BLaER1 (cell line): ENCODE results near the gene FAM217A.
"Not testable (repeated sequence)": the region's sequence is repeated elsewhere in the genome, so short reads cannot be mapped to it uniquely, and the experiment has no call there.

Experiments
- H3K27ac ChIP-seq: shearing (Covaris generic); formaldehyde crosslinking; 2 replicates; pipeline ENCODE4 v1.8.1; 2022
- H3K27me3 ChIP-seq: shearing (Covaris generic); formaldehyde crosslinking; 2 replicates; pipeline ENCODE4 v1.8.1; 2022
- H3K36me3 ChIP-seq: shearing (Covaris generic); formaldehyde crosslinking; 2 replicates; pipeline ENCODE4 v1.8.1; 2022
- H3K4me1 ChIP-seq: shearing (Covaris generic); formaldehyde crosslinking; 2 replicates; pipeline ENCODE4 v1.8.1; 2022
- H3K4me2 ChIP-seq: shearing (Covaris generic); formaldehyde crosslinking; 2 replicates; pipeline ENCODE4 v1.8.1; 2022
- H3K4me3 ChIP-seq: shearing (Covaris generic); formaldehyde crosslinking; 2 replicates; pipeline ENCODE4 v1.8.1; 2022
- H3K9ac ChIP-seq: shearing (Covaris generic); formaldehyde crosslinking; 2 replicates; pipeline ENCODE4 v1.8.1; 2022
- H3K9me3 ChIP-seq: shearing (Covaris generic); formaldehyde crosslinking; 2 replicates; pipeline ENCODE4 v1.8.1; 2022
- H4K20me1 ChIP-seq: shearing (Covaris generic); formaldehyde crosslinking; 2 replicates; pipeline ENCODE4 v1.8.1; 2022
- Cebpa-rat ChIP-seq: shearing (Covaris generic); IDR thresholded peaks from 2 replicates; pipeline ENCODE4 v1.8.1; 2022

The FAM217A gene

GRCh38 chr6:4108561-4109093 is 29.7 kb upstream of the FAM217A start:
- peaks cover 13% of the 10 kb centered on the region for H3K9me3 ChIP-seq
- H3K4me3 ChIP-seq: no peak overlapping the region
- H3K27ac ChIP-seq: no peak overlapping the region
- TF ChIP-seq Cebpa-rat: no peak
- no peaks in the 10 kb centered on the region for H3K36me3 ChIP-seq
- no peak overlapping the region for H3K4me2 ChIP-seq
- no peak overlapping the region for H3K9ac ChIP-seq
- no peaks in the 10 kb centered on the region for H3K27me3 ChIP-seq
- H4K20me1 ChIP-seq: no peaks in the 10 kb centered on the region
- H3K4me1 ChIP-seq: no peaks in the 10 kb centered on the region

- TF ChIP-seq Cebpa-rat: no peak
- Histone ChIP-seq H3K9me3 (peaks cover 6% of the 10 kb centered on the region), H3K27ac (no peak overlapping the region), H3K4me2 (no peak overlapping the region), H3K4me1 (no peaks in the 10 kb centered on the region), H3K27me3 (no peaks in the 10 kb centered on the region), H3K4me3 (no peak overlapping the region), H4K20me1 (no peaks in the 10 kb centered on the region), H3K36me3 (no peaks in the 10 kb centered on the region), H3K9ac (no peak overlapping the region)
Observed at GRCh38 chr6:4107873-4108272, 28.9 kb upstream of the FAM217A start.

DNA sequence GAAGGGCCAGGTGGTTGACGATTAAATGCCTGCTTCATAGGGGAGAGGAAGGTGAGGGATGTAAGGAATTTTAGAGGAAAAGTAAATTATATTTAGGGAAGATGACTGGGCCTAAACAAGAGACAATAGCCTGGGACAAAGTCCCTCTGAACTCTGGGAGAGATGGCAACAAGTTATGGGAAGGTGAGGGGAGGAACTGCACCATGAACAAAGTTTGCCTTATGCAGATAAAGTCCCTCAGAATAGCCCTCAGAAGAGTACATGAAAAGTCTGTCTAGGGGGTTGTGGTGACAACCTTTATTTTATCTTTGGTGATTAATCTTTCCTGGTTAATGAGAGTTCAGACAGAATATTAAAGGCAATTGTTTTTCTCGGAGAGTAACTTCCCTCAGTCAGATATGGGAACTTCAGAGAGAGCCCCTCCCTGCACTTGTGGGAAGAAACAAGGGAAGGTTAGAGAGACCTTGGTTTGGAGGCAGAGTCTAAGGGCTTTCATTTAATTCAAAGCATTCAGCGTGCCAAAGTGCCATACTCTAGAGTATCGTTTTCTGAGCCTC is 27.1 kb upstream of the FAM217A start:
- H3K4me2 ChIP-seq: no peak overlapping the region
- no peak overlapping the region for H3K9ac ChIP-seq
- H3K27ac ChIP-seq: no peak overlapping the region
- no peak for TF ChIP-seq Cebpa-rat
- H3K9me3 ChIP-seq: no peaks in the 10 kb centered on the region
- no peaks in the 10 kb centered on the region for H3K4me1 ChIP-seq
- H3K4me3 ChIP-seq: no peak overlapping the region
- no peaks in the 10 kb centered on the region for H4K20me1 ChIP-seq
- H3K36me3 ChIP-seq: no peaks in the 10 kb centered on the region
- no peaks in the 10 kb centered on the region for H3K27me3 ChIP-seq

DNA sequence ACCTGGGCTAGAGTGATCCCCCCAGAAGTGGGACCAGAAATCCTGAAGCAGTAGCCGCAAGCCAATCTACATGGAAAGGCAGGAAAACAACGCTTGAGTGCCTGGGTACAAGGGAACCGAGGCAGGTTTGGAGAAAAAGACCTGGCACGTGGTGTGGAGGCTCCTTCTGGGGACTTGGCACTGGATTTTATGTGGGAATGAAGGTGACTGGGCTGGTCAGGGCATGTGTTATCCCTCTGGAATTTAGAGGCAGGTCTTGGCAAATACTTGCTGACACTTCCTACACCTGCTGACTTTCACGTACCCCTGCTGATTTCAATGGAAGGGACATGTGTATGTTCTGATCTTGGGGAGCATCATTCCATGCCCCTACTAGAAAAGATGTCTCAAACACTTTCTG is 25.0 kb upstream of the FAM217A start:
- Histone ChIP-seq H3K4me3 (no peak overlapping the region), H3K27ac (no peak overlapping the region), H3K9ac (no peak overlapping the region), H3K9me3 (no peaks in the 10 kb centered on the region), H3K36me3 (no peaks in the 10 kb centered on the region), H4K20me1 (no peaks in the 10 kb centered on the region), H3K4me1 (no peaks in the 10 kb centered on the region), H3K4me2 (no peak overlapping the region), H3K27me3 (no peaks in the 10 kb centered on the region)
- TF ChIP-seq Cebpa-rat: no peak

DNA sequence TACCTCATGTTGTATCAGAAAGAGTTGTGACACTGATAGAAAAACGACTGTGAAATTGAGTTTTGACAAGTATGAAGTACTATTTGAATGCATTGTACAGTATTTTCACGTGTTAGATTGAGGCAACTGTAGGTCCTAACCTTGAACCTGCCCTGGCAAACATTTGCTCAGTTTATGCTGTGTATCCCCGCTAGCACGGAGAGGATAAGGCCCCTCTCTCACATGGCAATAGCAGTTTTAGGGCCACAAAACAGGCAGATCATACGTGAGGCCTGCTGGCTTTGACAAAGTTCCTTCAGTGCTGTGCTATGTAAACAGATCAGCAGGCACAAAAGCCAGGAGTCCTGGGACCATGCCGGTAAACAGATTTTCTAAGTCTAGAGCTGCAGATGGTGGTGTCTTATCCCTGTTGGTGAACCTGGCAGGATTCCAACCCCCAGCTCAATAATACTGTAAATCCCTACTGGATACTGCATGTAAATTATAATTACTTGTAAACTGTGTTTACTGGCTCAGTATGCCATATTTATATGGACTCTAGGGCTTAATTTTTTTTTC is 23.8 kb upstream of the FAM217A start:
- no peak overlapping the region for H3K4me3 ChIP-seq
- H3K4me1 ChIP-seq: no peaks in the 10 kb centered on the region
- no peak overlapping the region for H3K4me2 ChIP-seq
- H3K27ac ChIP-seq: no peak overlapping the region
- H3K36me3 ChIP-seq: no peaks in the 10 kb centered on the region
- no peaks in the 10 kb centered on the region for H3K9me3 ChIP-seq
- no peak overlapping the region for H3K9ac ChIP-seq
- H4K20me1 ChIP-seq: no peaks in the 10 kb centered on the region
- H3K27me3 ChIP-seq: no peaks in the 10 kb centered on the region
- no peak for TF ChIP-seq Cebpa-rat

DNA sequence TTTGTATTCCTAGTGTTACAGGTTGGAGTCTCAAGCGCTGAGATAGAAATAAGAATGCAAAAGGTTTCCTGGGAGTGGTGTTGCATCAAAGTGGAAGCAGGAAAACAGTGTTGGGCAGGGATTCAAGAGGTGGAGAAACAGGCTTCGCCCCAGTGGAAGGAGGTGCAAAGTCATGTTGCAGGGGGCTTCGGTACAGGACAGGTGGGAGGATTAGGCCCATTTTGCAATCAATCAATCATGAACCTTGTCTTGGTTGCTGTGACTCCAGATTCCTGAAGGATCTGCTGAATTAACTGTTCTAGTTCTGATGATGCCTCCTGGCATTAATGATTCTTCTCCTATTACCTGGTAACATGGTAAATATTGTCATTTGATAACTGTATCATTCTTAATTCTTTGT is 22.4 kb upstream of the FAM217A start:
- no peak overlapping the region for H3K27ac ChIP-seq
- H3K9ac ChIP-seq: no peak overlapping the region
- H3K4me2 ChIP-seq: no peak overlapping the region
- H3K4me3 ChIP-seq: no peak overlapping the region
- H3K4me1 ChIP-seq: no peaks in the 10 kb centered on the region
- TF ChIP-seq Cebpa-rat: no peak
- H4K20me1 ChIP-seq: no peaks in the 10 kb centered on the region
- H3K36me3 ChIP-seq: no peaks in the 10 kb centered on the region
- H3K9me3 ChIP-seq: no peaks in the 10 kb centered on the region
- no peaks in the 10 kb centered on the region for H3K27me3 ChIP-seq

- H3K27me3 ChIP-seq: no peaks in the 10 kb centered on the region
- TF ChIP-seq Cebpa-rat: no peak
- H3K4me2 ChIP-seq: no peak overlapping the region
- H3K9ac ChIP-seq: no peak overlapping the region
- H3K4me3 ChIP-seq: no peak overlapping the region
- no peaks in the 10 kb centered on the region for H4K20me1 ChIP-seq
- H3K4me1 ChIP-seq: no peaks in the 10 kb centered on the region
- H3K9me3 ChIP-seq: no peaks in the 10 kb centered on the region
- H3K36me3 ChIP-seq: no peaks in the 10 kb centered on the region
- H3K27ac ChIP-seq: no peak overlapping the region
Observed at GRCh38 chr6:4100655-4101054, 21.7 kb upstream of the FAM217A start.

GRCh38 chr6:4093288-4093687 is 14.4 kb upstream of the FAM217A start:
- Histone ChIP-seq H4K20me1 (no peaks in the 10 kb centered on the region), H3K4me3 (no peak overlapping the region), H3K27ac (no peak overlapping the region), H3K4me2 (no peak overlapping the region), H3K27me3 (no peaks in the 10 kb centered on the region), H3K9ac (no peak overlapping the region), H3K9me3 (peaks cover 14% of the 10 kb centered on the region), H3K36me3 (no peaks in the 10 kb centered on the region), H3K4me1 (no peaks in the 10 kb centered on the region)
- no peak for TF ChIP-seq Cebpa-rat

GRCh38 chr6:4091941-4092340 is 13.0 kb upstream of the FAM217A start:
- Histone ChIP-seq H3K36me3 (no peaks in the 10 kb centered on the region), H3K4me2 (no peak overlapping the region), H3K9me3 (peaks cover 14% of the 10 kb centered on the region), H3K9ac (no peak overlapping the region), H3K4me3 (no peak overlapping the region), H3K4me1 (no peaks in the 10 kb centered on the region), H4K20me1 (no peaks in the 10 kb centered on the region), H3K27ac (no peak overlapping the region), H3K27me3 (no peaks in the 10 kb centered on the region)
- no peak for TF ChIP-seq Cebpa-rat

GRCh38 chr6:4090043-4090442 is 11.1 kb upstream of the FAM217A start:
- H3K9ac ChIP-seq, H3K27ac ChIP-seq, H3K4me2 ChIP-seq, H3K36me3 ChIP-seq, H4K20me1 ChIP-seq, H3K27me3 ChIP-seq, H3K4me3 ChIP-seq, H3K4me1 ChIP-seq: not testable (repeated sequence)
- H3K9me3 ChIP-seq: peaks cover 14% of the 10 kb centered on the region

DNA sequence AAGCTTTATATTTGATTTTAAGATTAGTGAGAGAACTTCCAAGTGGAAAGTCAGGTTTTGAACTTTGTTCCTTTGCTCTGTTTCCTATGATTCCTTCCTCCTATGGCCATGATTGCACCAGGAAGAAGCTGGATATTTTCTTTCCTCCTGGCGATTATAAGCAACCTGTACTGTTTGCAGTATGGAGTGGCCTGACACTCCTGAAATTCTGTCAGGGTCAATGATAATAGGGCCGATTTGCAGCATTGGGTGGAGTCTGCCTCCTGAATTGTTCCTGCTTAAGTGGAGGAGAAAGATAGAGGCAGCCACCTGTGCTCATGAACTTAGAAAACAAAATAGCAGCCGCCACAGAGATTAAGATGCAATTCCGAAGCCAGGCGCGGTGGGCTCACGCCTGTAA is 9.8 kb upstream of the FAM217A start:
- no peak overlapping the region for H3K27ac ChIP-seq
- peaks cover 14% of the 10 kb centered on the region for H3K9me3 ChIP-seq
- no peaks in the 10 kb centered on the region for H4K20me1 ChIP-seq
- no peaks in the 10 kb centered on the region for H3K27me3 ChIP-seq
- H3K4me2 ChIP-seq: no peak overlapping the region
- H3K4me3 ChIP-seq: no peak overlapping the region
- H3K4me1 ChIP-seq: no peaks in the 10 kb centered on the region
- no peak overlapping the region for H3K9ac ChIP-seq
- no peak for TF ChIP-seq Cebpa-rat
- H3K36me3 ChIP-seq: no peaks in the 10 kb centered on the region
